GM12891 (cell line): ENCODE measurements around the gene PRSS27.

Experiments used
- PAX5 ChIP-seq: IDR thresholded peaks from 2 replicates; pipeline ENCODE4 v1.6.1; 2011; ENCODE audit warnings: low read length, moderate library complexity, mild to moderate bottlenecking; ENCODE audit not compliant: insufficient read depth, severe bottlenecking
- POLR2A ChIP-seq: IDR thresholded peaks from 2 replicates; pipeline ENCODE4 v1.6.1; 2011; ENCODE audit warnings: low read depth, low read length, control low read depth
- POLR2AphosphoS5 ChIP-seq: IDR thresholded peaks from 2 replicates; pipeline ENCODE4 v1.6.1; 2011; ENCODE audit warnings: low read depth, low read length, control low read depth
- POU2F2 ChIP-seq: IDR thresholded peaks from 2 replicates; pipeline ENCODE4 v1.6.1; 2011; ENCODE audit warnings: low read depth, mild to moderate bottlenecking, control low read depth, low read length, moderate library complexity
- TAF1 ChIP-seq: IDR thresholded peaks from 2 replicates; pipeline ENCODE4 v1.6.1; 2011; ENCODE audit warnings: low read depth, low read length, control low read depth

- no peak for TF ChIP-seq POLR2A
- TF ChIP-seq TAF1: no peak
- TF ChIP-seq POLR2AphosphoS5: no peak
- no peak for TF ChIP-seq POU2F2
- no peak for TF ChIP-seq PAX5
These were observed 56.2 kb downstream of the PRSS27 start for GRCh38 chr16:2663553-2664546.
